A549 (cell line): Measurements from ENCODE around the gene FAM114A2. TPM values are rescaled to one million over a fixed set of nuclear protein-coding genes. Genes with fewer than 3 reads are reported as not detected.
A peak's percentile ranks its signal among the peaks of the same experiment; 100 is the strongest.

Experiments used
- ATAC-seq, 2 experiments: fragments of 200-7000 bp in 1 of 2; fragments of >200 bp in 1 of 2; cut with Nextera tagmentation in 1 of 2; cut with Tn5 transposase in 1 of 2; 3 replicates each; pipeline versions ENCODE4 v1.8.0 to v1.9.1; 2018 to 2020; ENCODE audit warnings: mild to moderate bottlenecking in 1 of 2, moderate library complexity in 1 of 2
- CTCF ChIA-PET: fragments of 300-600 bp; sonication (Branson Sonifier 250); formaldehyde crosslinking; extraction: SDS; loops from one replicate; lab custom pipeline; 2021; ENCODE audit warnings: antibody characterized with exemption, inconsistent platforms; lab: Yijun Ruan, JAX
- POLR2A ChIA-PET: fragments of 350-600 bp; formaldehyde crosslinking; extraction: SDS; loops from one replicate; lab custom pipeline; 2021; ENCODE audit warnings: antibody characterized with exemption, inconsistent platforms; lab: Yijun Ruan, JAX
- DNase-seq, 2 experiments: peaks; one replicate each; pipeline versions ENCODE4 v3.0.0 to v3.0.0-alpha.2; 2011 to 2016; ENCODE audit warnings: low read depth in 1 of 2, low spot score in 1 of 2
- FAIRE-seq: peaks from 2 replicates; lab custom pipeline; 2011; peaks lifted over from hg19 to GRCh38; lab: Jason Lieb, UNC
- H3K27ac ChIP-seq, 2 experiments: fragments of >200 bp; sonication (Bioruptor Twin); formaldehyde crosslinking; 3 replicates each; pipeline ENCODE4 v1.5.1; 2016 to 2017
- H3K4me1 ChIP-seq: fragments of >200 bp; sonication (Bioruptor Twin); formaldehyde crosslinking; 3 replicates; pipeline ENCODE4 v1.6.1; 2016
- H3K4me2 ChIP-seq: fragments of >200 bp; sonication (Bioruptor Twin); formaldehyde crosslinking; 3 replicates; pipeline ENCODE4 v1.6.1; 2016
- H3K4me3 ChIP-seq: fragments of >200 bp; sonication (Bioruptor Twin); formaldehyde crosslinking; 3 replicates; pipeline ENCODE4 v1.5.1; 2016
- H3K9me3 ChIP-seq: fragments of >200 bp; sonication (Bioruptor Twin); formaldehyde crosslinking; 3 replicates; pipeline ENCODE4 v1.6.1; 2016
- BCL3 ChIP-seq: fragments of >200 bp; sonication (Bioruptor Twin); formaldehyde crosslinking; IDR thresholded peaks from 3 replicates; pipeline ENCODE4 v1.6.1; 2016
- BHLHE40 ChIP-seq: IDR thresholded peaks from 2 replicates; pipeline ENCODE4 v1.6.1; 2012; ENCODE audit warnings: low read depth, low read length, inconsistent platforms
- CBX2 ChIP-seq: fragments of 200-600 bp; sonication (generic); IDR thresholded peaks from 2 replicates; pipeline ENCODE4 v1.6.1; 2016; ENCODE audit warnings: low read depth, mild to moderate bottlenecking, borderline replicate concordance
- CEBPB ChIP-seq, 2 experiments: fragments of >200 bp in 1 of 2; sonication (Bioruptor Twin) in 1 of 2; formaldehyde crosslinking in 1 of 2; IDR thresholded peaks; 2 replicates each; pipeline ENCODE4 v1.6.1; 2012 to 2016
- CHD2 ChIP-seq: fragments of 150-350 bp; IDR thresholded peaks from 2 replicates; pipeline ENCODE4 v1.6.1; 2014; ENCODE audit warnings: low read length; ENCODE audit not compliant: partially characterized antibody
- EHMT2 ChIP-seq: fragments of 200-600 bp; sonication (generic); IDR thresholded peaks from 2 replicates; pipeline ENCODE4 v1.6.1; 2016; ENCODE audit warnings: antibody characterized with exemption, low read depth, mild to moderate bottlenecking, moderate library complexity
- FOXS1 ChIP-seq: fragments of 250-450 bp; sonication (Bioruptor Pico); IDR thresholded peaks from 2 replicates; pipeline ENCODE4 v1.5.0; 2020; ENCODE audit warnings: mild to moderate bottlenecking, moderate library complexity
- HMGXB4 ChIP-seq: fragments of 250-450 bp; sonication (Bioruptor Pico); IDR thresholded peaks from 2 replicates; pipeline ENCODE4 v1.5.0; 2021; ENCODE audit warnings: mild to moderate bottlenecking, moderate library complexity, borderline replicate concordance
- HOXB13 ChIP-seq: fragments of 250-450 bp; sonication (Bioruptor Pico); IDR thresholded peaks from 2 replicates; pipeline ENCODE4 v1.5.0; 2020; ENCODE audit warnings: low read depth, mild to moderate bottlenecking, moderate library complexity
- HOXB5 ChIP-seq: fragments of 250-450 bp; sonication (Bioruptor Pico); IDR thresholded peaks from 2 replicates; pipeline ENCODE4 v1.5.0; 2020; ENCODE audit warnings: mild to moderate bottlenecking, moderate library complexity
- JUN ChIP-seq, 2 experiments: fragments of >200 bp; sonication (Bioruptor Twin); formaldehyde crosslinking; IDR thresholded peaks; 2 replicates in 1 of 2; 3 replicates in 1 of 2; pipeline ENCODE4 v1.6.1; 2016 to 2017
- JUNB ChIP-seq: fragments of >200 bp; sonication (Bioruptor Twin); formaldehyde crosslinking; IDR thresholded peaks from 2 replicates; pipeline ENCODE4 v1.6.1; 2016
- KDM1A ChIP-seq: fragments of 200-600 bp; sonication (generic); IDR thresholded peaks from 2 replicates; pipeline ENCODE4 v1.6.1; 2016; ENCODE audit warnings: low read depth, mild to moderate bottlenecking
- KDM5A ChIP-seq: fragments of 200-600 bp; sonication (generic); IDR thresholded peaks from 2 replicates; pipeline ENCODE4 v1.6.1; 2016; ENCODE audit warnings: antibody characterized with exemption, mild to moderate bottlenecking
- MAX ChIP-seq: IDR thresholded peaks from 2 replicates; pipeline ENCODE4 v1.6.1; 2012
- MYC ChIP-seq: IDR thresholded peaks from 2 replicates; pipeline ENCODE4 v1.6.1; 2012; ENCODE audit warnings: mild to moderate bottlenecking, inconsistent platforms, low read length, improper control_type of control experiment, borderline replicate concordance
- NPAS2 ChIP-seq: fragments of 250-450 bp; sonication (Bioruptor Pico); IDR thresholded peaks from 2 replicates; pipeline ENCODE4 v1.8.0; 2022; ENCODE audit warnings: mild to moderate bottlenecking, moderate library complexity, borderline replicate concordance
- NR3C1 ChIP-seq: fragments of >200 bp; sonication (Bioruptor Twin); formaldehyde crosslinking; IDR thresholded peaks from 3 replicates; pipeline ENCODE4 v1.6.1; 2017
- PHF8 ChIP-seq: fragments of 200-600 bp; sonication (generic); IDR thresholded peaks from 2 replicates; pipeline ENCODE4 v1.6.1; 2016; ENCODE audit warnings: low read depth, mild to moderate bottlenecking, antibody characterized with exemption, moderate library complexity, borderline replicate concordance
- POLR2AphosphoS2 ChIP-seq: conservative IDR thresholded peaks from 2 replicates; pipeline ENCODE4 v1.6.1; 2012; ENCODE audit warnings: low read length, improper control_type of control experiment, inconsistent platforms
- REST ChIP-seq: fragments of 200-600 bp; sonication (generic); IDR thresholded peaks from 2 replicates; pipeline ENCODE4 v1.6.1; 2016; ENCODE audit warnings: antibody characterized with exemption, mild to moderate bottlenecking, moderate library complexity
- SREBF2 ChIP-seq: fragments of 450-650 bp; IDR thresholded peaks from 2 replicates; pipeline ENCODE4 v1.6.1; 2014; ENCODE audit warnings: mild to moderate bottlenecking, moderate library complexity
- TFCP2L1 ChIP-seq: fragments of 250-450 bp; sonication (Bioruptor Pico); IDR thresholded peaks from 2 replicates; pipeline ENCODE4 v1.5.0; 2021; ENCODE audit warnings: mild to moderate bottlenecking
- TP53 ChIP-seq: fragments of 250-450 bp; sonication (Bioruptor Pico); IDR thresholded peaks from 2 replicates; pipeline ENCODE4 v1.5.0; 2021; ENCODE audit warnings: mild to moderate bottlenecking, moderate library complexity
- USF2 ChIP-seq: fragments of 450-650 bp; IDR thresholded peaks from 2 replicates; pipeline ENCODE4 v1.6.1; 2014; ENCODE audit warnings: antibody characterized with exemption
- ZFP36 ChIP-seq: fragments of 450-650 bp; IDR thresholded peaks from 2 replicates; pipeline ENCODE4 v1.6.1; 2014; ENCODE audit warnings: borderline replicate concordance; ENCODE audit not compliant: partially characterized antibody
- ZNF302 ChIP-seq: fragments of 250-450 bp; sonication (Bioruptor Pico); IDR thresholded peaks from 2 replicates; pipeline ENCODE4 v1.9.0; 2021; ENCODE audit warnings: inconsistent platforms, mild to moderate bottlenecking, moderate library complexity
- WGBS: methylation state at CpG from one replicate; pipeline ENCODE4 v1.1.6; 2017; ENCODE audit errors: missing lambda C conversion rate; 5-methylcytosine and 5-hydroxymethylcytosine counted together
- polyA plus RNA-seq, 4 experiments: library from polyadenylated mRNA; depleted of rRNA in 3 of 4; stranded (reverse); fragments of >200 nt; fragmentation: RNase III in 1 of 4; extraction: RNeasy Plus Mini Kit Qiagen cat#74134 plus additional on column Dnase treatment in 1 of 4; gene quantifications; 2 replicates in 3 of 4; 3 replicates in 1 of 4; pipeline ENCODE4 v1.2.3, GENCODE V29; 2011 to 2017

The FAM114A2 gene
- polyA plus RNA-seq, 2 of the 4 experiments (the other 2 are of a cell fraction) = 14.6 to 21.3 TPM

GRCh38 chr5:153959134-153959957 is 79.4 kb downstream of the FAM114A2 start:
- TF ChIP-seq BHLHE40 (no peak), CHD2 (no peak), MAX (no peak), KDM5A (no peak), ZFP36 (no peak), HOXB5 (CRISPR knock-in tag) (no peak), CBX2 (no peak), POLR2AphosphoS2 (no peak), BCL3 (no peak), TFCP2L1 (CRISPR knock-in tag) (no peak), ZNF302 (CRISPR knock-in tag) (no peak), USF2 (no peak), KDM1A (no peak), MYC (no peak), FOXS1 (no peak), HOXB13 (CRISPR knock-in tag) (no peak), JUNB (no peak), TP53 (no peak)
- no peak overlapping the region for H3K4me3 ChIP-seq
- DNase-seq (peak in 1 of 2 experiments; percentile 22), ATAC-seq (peak; percentile 53 to 75), FAIRE-seq (no peak)
- ChIA-PET CTCF (interaction anchor here (0.7 to 3.9 kb wide), 5 partner anchors 7 to 1427 kb away, joined by 3 to 21 read pairs (median 10); no protein-coding TSS in a partner anchor), POLR2A (no interaction called here)
- no peaks in the 10 kb centered on the region for H3K4me1 ChIP-seq
- no peak overlapping the region for H3K27ac ChIP-seq
- H3K9me3 ChIP-seq = no peaks in the 10 kb centered on the region
- 31% methylated on average over 5 of the region's 5 CpGs for WGBS
- peak overlapping the region; percentile 15; the same call in 1 of the 3 replicates for H3K4me2 ChIP-seq

- Histone ChIP-seq H3K4me3 (no peak overlapping the region), H3K4me1 (no peaks in the 10 kb centered on the region), H3K4me2 (no peak overlapping the region), H3K9me3 (no peaks in the 10 kb centered on the region), H3K27ac (no peak overlapping the region)
- WGBS = 9% methylated on average over 4 of the region's 4 CpGs
- no peak for FAIRE-seq
- POLR2A ChIA-PET = no interaction called here
- DNase-seq = no peak
- CTCF ChIA-PET = interaction anchor here (0.5 to 3.9 kb wide), 3 partner anchors 9 to 1424 kb away, joined by 3 to 21 read pairs (median 7); no protein-coding TSS in a partner anchor
- ATAC-seq = no peak
- TF ChIP-seq NR3C1 (no peak), PHF8 (no peak), USF2 (no peak), JUNB (no peak), TFCP2L1 (CRISPR knock-in tag) (no peak), BHLHE40 (no peak), REST (no peak), SREBF2 (no peak), JUN (IDR thresholded peaks at IDR 0.05) (no peak), CEBPB (IDR thresholded peaks at IDR 0.05) (no peak), EHMT2 (no peak), NPAS2 (CRISPR knock-in tag) (no peak), HMGXB4 (no peak), ZNF302 (CRISPR knock-in tag) (no peak)
Measured at GRCh38 chr5:153957205-153957604, 81.5 kb downstream of the FAM114A2 start.
